AG20443 (cell line): ENCODE results near the gene PRSS50.
A peak's percentile ranks its signal among the peaks of the same experiment; 100 is the strongest.

Experiments
- DNase-seq: peaks from one replicate; pipeline ENCODE4 v3.0.0; 2012; ENCODE audit warnings: low spot score, mixed read lengths

PRSS50 gene

GRCh38 chr3:46725621-46726314 is 8.1 kb upstream of the PRSS50 start:
- DNase-seq = peak; percentile 6

- no peak for DNase-seq
Measured at GRCh38 chr3:46724424-46724823, 6.8 kb upstream of the PRSS50 start.

- no peak for DNase-seq
Measured at GRCh38 chr3:46722443-46722842, 4.8 kb upstream of the PRSS50 start.

GRCh38 chr3:46721009-46721408 is 3.3 kb upstream of the PRSS50 start:
- DNase-seq = no peak

- DNase-seq = no peak
Measured at GRCh38 chr3:46719735-46720271, 2.1 kb upstream of the PRSS50 start.

GRCh38 chr3:46719044-46719565 is 1.4 kb upstream of the PRSS50 start:
- no peak for DNase-seq

GRCh38 chr3:46716461-46717441 is 918 bp downstream of the PRSS50 start:
- peak; percentile 7 for DNase-seq

- DNase-seq = peak; percentile 7
Measured at GRCh38 chr3:46715507-46716175, 2.0 kb downstream of the PRSS50 start.

- DNase-seq = peak; percentile 8
Measured at GRCh38 chr3:46714728-46715506, 2.8 kb downstream of the PRSS50 start.

- no peak for DNase-seq
Measured at GRCh38 chr3:46713898-46714552, 3.6 kb downstream of the PRSS50 start.

GRCh38 chr3:46713050-46713897 is 4.4 kb downstream of the PRSS50 start:
- DNase-seq = no peak

GRCh38 chr3:46712191-46713049 is 5.2 kb downstream of the PRSS50 start:
- no peak for DNase-seq

- no peak for DNase-seq
Measured at GRCh38 chr3:46711760-46712159, 5.9 kb downstream of the PRSS50 start.

- no peak for DNase-seq
Measured at GRCh38 chr3:46711305-46711704, 6.4 kb downstream of the PRSS50 start.

GRCh38 chr3:46710671-46711295 is 6.9 kb downstream of the PRSS50 start:
- DNase-seq = no peak

- DNase-seq = no peak
Measured at GRCh38 chr3:46710229-46710628, 7.4 kb downstream of the PRSS50 start.

GRCh38 chr3:46709721-46710120 is 7.9 kb downstream of the PRSS50 start:
- DNase-seq = no peak

GRCh38 chr3:46709157-46709654 is 8.5 kb downstream of the PRSS50 start:
- DNase-seq = no peak
